GDM1 (cell line): Measurements from ENCODE around the gene RRP7A.
"Not testable (repeated sequence)": the region's sequence is repeated elsewhere in the genome, so short reads cannot be mapped to it uniquely, and the experiment has no call there.

Experiments used
- DNase-seq: peaks from one replicate; lab custom pipeline; 2025; lab: John Stamatoyannopoulos, UW

RRP7A gene

DNA sequence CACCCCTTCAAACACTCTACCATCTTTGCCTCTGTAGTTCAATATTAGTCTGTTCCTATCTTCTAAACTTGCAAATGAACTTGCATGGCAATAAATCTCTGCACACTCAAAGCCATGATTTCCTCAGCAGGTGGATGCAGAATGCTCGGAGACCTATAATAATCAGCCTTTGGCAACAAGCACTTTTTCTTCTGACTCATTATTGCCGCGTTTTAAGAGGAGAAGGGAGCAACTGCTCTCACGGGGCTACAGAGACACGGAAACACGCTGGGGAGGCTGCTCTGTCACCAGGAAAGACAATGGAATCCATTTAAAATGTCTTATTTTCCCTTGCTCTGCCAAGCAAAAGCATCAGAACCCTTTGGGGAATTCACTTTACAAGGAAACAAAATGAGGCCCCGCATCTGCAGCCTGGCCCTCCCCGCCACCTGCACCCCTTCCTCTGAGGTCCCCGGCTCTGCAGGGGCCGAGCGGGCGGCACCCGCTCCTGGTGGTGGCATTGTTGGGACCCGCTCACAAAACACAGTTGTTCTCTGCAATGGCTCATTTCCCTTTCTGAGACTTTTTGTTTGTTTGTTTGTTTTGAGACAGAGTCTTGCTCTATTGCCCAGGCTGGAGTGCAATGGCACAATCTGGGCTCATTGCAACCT, 15.6 kb upstream of the RRP7A start:
- DNase-seq = not testable (repeated sequence)

GRCh38 chr22:42533638-42533977, 14.0 kb upstream of the RRP7A start:
- no peak for DNase-seq

- DNase-seq = not testable (repeated sequence)
Measured at GRCh38 chr22:42531401-42532084, 11.9 kb upstream of the RRP7A start.

- not testable (repeated sequence) for DNase-seq
Measured at GRCh38 chr22:42529435-42529834, 9.8 kb upstream of the RRP7A start.

- DNase-seq = no peak
Measured at GRCh38 chr22:42528591-42529307, 9.2 kb upstream of the RRP7A start.

- no peak for DNase-seq
Measured at GRCh38 chr22:42522546-42522945, 3.0 kb upstream of the RRP7A start.

- no peak for DNase-seq
Measured at GRCh38 chr22:42521228-42521546, 1.6 kb upstream of the RRP7A start.

- DNase-seq = not testable (repeated sequence)
Measured at GRCh38 chr22:42518638-42519524, 715 bp downstream of the RRP7A start.

DNA sequence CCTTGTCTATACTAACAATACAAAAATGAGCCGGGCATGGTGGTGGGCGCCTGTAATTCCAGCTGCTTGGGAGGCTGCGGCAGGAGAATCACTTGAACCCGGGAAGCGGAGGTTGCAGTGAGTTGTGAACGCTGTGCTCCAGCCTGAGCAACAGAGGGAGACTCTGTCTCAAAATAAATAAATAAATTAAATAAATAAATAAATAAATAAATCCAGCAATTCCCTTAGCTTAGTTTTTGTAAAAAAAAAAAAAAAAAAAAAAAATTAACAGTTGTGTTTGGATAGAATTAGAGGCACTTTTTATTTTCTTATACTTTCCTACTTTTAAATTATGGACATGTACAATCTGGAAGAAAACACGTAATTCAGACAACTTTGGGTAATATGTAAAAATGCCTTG, 2.5 kb downstream of the RRP7A start:
- DNase-seq = not testable (repeated sequence)

GRCh38 chr22:42515896-42516295, 3.7 kb downstream of the RRP7A start:
- no peak for DNase-seq

- not testable (repeated sequence) for DNase-seq
Measured at GRCh38 chr22:42515304-42515703, 4.3 kb downstream of the RRP7A start.

GRCh38 chr22:42514331-42514730, 5.3 kb downstream of the RRP7A start:
- not testable (repeated sequence) for DNase-seq

- not testable (repeated sequence) for DNase-seq
Measured at GRCh38 chr22:42512273-42512990, 7.2 kb downstream of the RRP7A start.

DNA sequence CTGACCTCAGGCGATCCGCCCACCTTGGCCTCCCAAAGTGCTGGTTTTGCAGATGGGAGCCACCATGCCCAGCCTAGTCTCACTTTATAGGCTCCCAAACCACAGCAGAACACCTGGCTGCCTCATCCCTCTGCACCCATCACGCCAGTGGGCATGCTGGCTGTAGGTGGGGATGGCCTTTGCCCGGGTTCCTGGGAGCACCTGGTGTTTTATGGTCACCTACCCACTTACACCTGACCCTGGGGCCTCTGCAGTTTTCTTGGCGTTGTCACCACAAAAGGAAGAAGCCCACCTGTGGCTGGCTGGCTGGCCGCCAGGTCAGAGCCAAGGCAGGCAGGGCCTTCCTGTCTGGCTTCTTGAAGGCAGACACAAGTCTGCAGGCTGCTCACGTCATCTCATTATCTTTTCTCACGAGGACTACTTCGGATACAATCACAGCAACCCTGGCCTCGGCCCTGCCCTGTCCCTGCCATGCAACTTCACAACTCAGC, 8.2 kb downstream of the RRP7A start:
- DNase-seq = no peak

DNA sequence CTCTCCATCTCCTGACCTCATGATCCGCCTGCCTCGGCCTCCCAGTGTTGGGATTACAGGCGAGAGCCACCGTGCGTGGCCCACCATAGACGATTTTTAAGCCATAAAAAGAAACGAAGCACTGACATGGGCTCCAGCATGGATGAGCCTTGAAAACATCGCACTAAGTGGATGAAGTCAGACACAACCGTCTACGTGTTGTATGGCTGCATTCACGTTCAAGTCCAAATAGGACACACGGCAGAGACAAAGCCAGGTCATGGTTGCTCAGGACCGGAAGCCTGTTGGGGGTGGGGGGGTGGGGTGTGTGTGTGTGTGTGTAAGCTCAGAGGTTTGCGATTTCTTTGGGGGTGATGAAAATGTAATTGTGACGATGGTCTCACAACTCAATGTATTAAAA, 10.0 kb downstream of the RRP7A start:
- DNase-seq = no peak

DNA sequence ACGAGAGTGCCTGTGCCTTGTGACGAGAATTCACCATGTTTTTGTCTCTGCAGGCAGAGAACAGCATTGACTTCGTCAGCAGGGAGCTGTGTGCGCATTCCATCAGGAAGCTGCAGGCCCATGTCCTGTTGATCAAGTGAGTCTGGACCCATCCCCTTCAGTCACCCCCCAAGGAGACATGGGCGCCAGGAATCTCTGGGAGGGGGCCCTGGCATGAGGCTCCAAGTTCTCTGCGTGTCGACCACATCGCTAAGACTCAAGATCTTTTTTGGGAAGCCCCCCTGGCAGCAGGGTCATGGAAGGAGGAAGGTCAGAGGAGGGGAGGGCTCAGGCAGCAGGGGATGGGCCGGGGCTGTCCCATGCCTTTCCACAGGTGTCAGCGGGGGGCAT, 10.6 kb downstream of the RRP7A start:
- DNase-seq = not testable (repeated sequence)

DNA sequence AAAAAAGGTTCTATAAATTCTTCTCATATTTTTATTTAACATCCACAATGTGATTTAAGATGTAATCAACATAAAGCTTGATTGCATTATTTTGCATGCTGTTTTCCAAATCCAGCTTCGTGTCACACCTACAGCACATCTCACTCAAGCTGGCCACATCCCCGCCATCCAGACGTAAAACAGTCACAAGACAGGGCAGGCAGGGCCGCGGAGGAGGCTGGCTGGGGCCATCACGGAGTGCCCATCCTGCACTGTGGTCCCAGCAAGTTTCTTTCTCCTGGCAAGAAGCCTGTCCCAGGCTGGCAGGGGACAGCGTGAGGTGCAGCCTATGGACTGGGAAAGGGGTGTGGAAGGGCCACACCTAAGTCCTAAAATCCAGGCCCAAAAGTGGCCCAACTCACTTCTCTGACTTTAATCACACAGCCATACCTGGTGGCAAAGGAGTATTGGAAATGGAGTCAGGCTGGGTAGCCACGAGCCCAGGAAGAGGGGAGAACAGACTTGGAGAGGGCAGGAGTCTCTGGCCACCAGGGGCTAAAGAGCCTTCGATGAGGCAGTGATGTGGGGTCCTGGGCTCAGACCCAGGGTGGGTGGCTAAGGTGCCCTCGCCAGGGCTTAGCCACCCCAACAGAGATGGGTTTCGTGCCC, 11.1 kb downstream of the RRP7A start:
- not testable (repeated sequence) for DNase-seq

- no peak for DNase-seq
Measured at GRCh38 chr22:42500836-42501179, 18.8 kb downstream of the RRP7A start.

DNA sequence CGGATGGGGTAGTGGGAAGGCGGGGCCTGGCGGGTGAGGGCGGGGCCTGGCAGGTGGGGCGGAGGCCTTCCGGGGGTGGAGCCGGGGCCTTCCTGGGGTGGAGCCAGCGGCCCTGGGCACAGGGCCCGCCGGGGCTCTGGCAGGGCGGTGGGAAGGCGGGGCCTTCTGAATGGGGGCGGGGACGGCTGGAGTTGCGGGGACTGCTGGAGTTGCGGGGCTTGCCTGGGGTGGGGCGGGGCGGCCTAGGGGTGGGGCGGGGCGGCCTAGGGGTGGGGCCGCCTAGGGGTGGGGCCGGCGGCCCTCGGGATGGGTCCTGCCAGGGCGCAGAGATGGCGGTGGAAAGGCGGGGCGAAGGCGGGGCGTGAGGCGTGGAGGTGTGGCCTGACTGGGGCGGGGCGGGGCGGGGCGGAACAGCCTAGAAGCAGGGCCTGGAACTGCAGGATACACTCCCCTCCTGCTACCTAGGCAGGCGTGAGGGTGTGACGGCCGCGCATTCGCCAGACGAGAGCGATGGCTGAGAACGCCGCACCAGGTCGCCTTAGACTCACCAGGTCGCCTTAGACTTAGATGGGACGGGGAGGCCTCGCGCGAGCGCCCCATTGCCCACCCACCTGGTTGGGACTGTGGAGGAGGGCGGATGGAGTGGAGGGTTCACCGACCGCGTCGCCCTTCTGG, 19.3 kb downstream of the RRP7A start:
- no peak for DNase-seq

DNA sequence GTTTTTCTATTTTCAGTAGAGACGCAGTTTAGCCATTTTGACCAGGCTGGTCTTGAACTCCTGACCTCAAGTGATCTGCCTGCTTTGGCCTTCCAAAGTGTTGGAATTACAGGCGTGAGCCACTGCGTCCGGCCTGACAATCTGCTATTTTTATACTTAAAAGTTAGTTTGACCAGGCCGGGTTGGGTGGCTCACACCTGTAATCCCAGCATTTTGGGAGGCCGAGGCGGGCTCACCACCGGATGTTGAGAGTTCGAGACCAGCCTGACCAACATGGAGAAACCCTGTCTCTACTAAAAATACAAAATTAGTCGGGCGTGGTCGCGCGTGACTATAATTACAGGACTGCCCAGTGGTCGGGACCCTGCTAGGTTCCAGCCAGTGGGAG, 19.8 kb downstream of the RRP7A start:
- not testable (repeated sequence) for DNase-seq
